Thyroid gland (tissue), 4 donors: ENCODE measurements around the gene NCAPD2.

Experiments used
- POLR2A ChIP-seq, 2 donors: fragments of 450-650 bp; IDR thresholded peaks; one replicate each; pipeline ENCODE4 v1.6.1; 2017; ENCODE audit warnings: antibody characterized with exemption in 2 of 2, mild to moderate bottlenecking in 2 of 2, moderate library complexity in 1 of 2
- TF ChIP-seq, protein P1 (sequence below), 6 experiments: fragments of 200-600 bp in 3 of 6; fragments of 450-650 bp in 3 of 6; sonication (generic) in 3 of 6; IDR thresholded peaks; one replicate each; pipeline ENCODE4 v1.5.1; 2016 to 2019; ENCODE audit warnings: antibody characterized with exemption in 6 of 6, mild to moderate bottlenecking in 2 of 6, inconsistent platforms in 1 of 6, moderate library complexity in 1 of 6

GRCh38 chr12:6470375-6471163 is 23.3 kb upstream of the NCAPD2 start, which contains the start of gene VAMP1:
- TF ChIP-seq, protein P1, sequence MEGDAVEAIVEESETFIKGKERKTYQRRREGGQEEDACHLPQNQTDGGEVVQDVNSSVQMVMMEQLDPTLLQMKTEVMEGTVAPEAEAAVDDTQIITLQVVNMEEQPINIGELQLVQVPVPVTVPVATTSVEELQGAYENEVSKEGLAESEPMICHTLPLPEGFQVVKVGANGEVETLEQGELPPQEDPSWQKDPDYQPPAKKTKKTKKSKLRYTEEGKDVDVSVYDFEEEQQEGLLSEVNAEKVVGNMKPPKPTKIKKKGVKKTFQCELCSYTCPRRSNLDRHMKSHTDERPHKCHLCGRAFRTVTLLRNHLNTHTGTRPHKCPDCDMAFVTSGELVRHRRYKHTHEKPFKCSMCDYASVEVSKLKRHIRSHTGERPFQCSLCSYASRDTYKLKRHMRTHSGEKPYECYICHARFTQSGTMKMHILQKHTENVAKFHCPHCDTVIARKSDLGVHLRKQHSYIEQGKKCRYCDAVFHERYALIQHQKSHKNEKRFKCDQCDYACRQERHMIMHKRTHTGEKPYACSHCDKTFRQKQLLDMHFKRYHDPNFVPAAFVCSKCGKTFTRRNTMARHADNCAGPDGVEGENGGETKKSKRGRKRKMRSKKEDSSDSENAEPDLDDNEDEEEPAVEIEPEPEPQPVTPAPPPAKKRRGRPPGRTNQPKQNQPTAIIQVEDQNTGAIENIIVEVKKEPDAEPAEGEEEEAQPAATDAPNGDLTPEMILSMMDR (IDR thresholded peaks at IDR 0.05) = peak in 1 of 6 experiments; percentile 10
- peak; percentile 92 to 100 for TF ChIP-seq POLR2A (IDR thresholded peaks at IDR 0.05)
